Dedifferentiated amniotic fluid mesenchymal stem cell (primary cell): Measurements from ENCODE around the gene C12orf57.
A peak's percentile ranks its signal among the peaks of the same experiment; 100 is the strongest.
"Not testable (repeated sequence)": the region's sequence is repeated elsewhere in the genome, so short reads cannot be mapped to it uniquely, and the experiment has no call there.

ENCODE experiments used
- DNase-seq: peaks from one replicate; pipeline ENCODE4 v3.0.0-alpha.2; 2016; ENCODE audit errors: extremely low spot score

Gene C12orf57

GRCh38 chr12:6943722-6944380, at the start of gene C12orf57, which contains the start of gene RNU7-1:
Gene C12orf57, plus strand, starts transcription at chr12:6944022. Its CDS starts 100 bp downstream, at chr12:6944122.
Gene RNU7-1, plus strand, starts transcription at chr12:6943816.
- DNase-seq = peak; percentile 49

- DNase-seq = no peak
Observed at GRCh38 chr12:6894321-6894720, 49.5 kb upstream of the C12orf57 start.

- DNase-seq = no peak
Observed at GRCh38 chr12:6896846-6897435, 46.9 kb upstream of the C12orf57 start.

GRCh38 chr12:6899427-6899826, 44.4 kb upstream of the C12orf57 start:
- DNase-seq = no peak

- DNase-seq = no peak
Observed at GRCh38 chr12:6899837-6900519, 43.8 kb upstream of the C12orf57 start.

GRCh38 chr12:6902448-6902847, 41.4 kb upstream of the C12orf57 start:
- DNase-seq = no peak

GRCh38 chr12:6903722-6904121, 40.1 kb upstream of the C12orf57 start:
- no peak for DNase-seq

- DNase-seq = peak; percentile 96
Observed at GRCh38 chr12:6904280-6905276, 39.2 kb upstream of the C12orf57 start, which contains the start of gene LRRC23. Gene LRRC23, plus strand, starts transcription at chr12:6904822. Its CDS starts 812 bp downstream, at chr12:6905634.

- no peak for DNase-seq
Observed at GRCh38 chr12:6905414-6906040, 38.3 kb upstream of the C12orf57 start.

- not testable (repeated sequence) for DNase-seq
Observed at GRCh38 chr12:6908141-6908540, 35.7 kb upstream of the C12orf57 start.

GRCh38 chr12:6909421-6910145, 34.2 kb upstream of the C12orf57 start:
- no peak for DNase-seq

- no peak for DNase-seq
Observed at GRCh38 chr12:6912164-6912935, 31.5 kb upstream of the C12orf57 start.

- DNase-seq = peak; percentile 56
Observed at GRCh38 chr12:6914246-6914946, 29.4 kb upstream of the C12orf57 start, which contains the start of gene ENO2. Gene ENO2, plus strand, starts transcription at chr12:6914580. Its CDS starts 1,253 bp downstream, at chr12:6915833.

- no peak for DNase-seq
Observed at GRCh38 chr12:6914947-6915788, 28.7 kb upstream of the C12orf57 start.

GRCh38 chr12:6915789-6916285, 28.0 kb upstream of the C12orf57 start:
- no peak for DNase-seq

GRCh38 chr12:6916426-6917200, 27.2 kb upstream of the C12orf57 start:
- DNase-seq = no peak
